B cell (primary cell): Measurements from ENCODE around the gene TOM1L1. TPM values are rescaled to one million over a fixed set of nuclear protein-coding genes. Genes with fewer than 3 reads are reported as not detected.

Experiments
- ATAC-seq: fragments of 200-7000 bp; cut with Tn5 transposase; one replicate; pipeline ENCODE4 v1.10.0; 2021; ENCODE audit warnings: low read depth, mild to moderate bottlenecking, moderate number of reproducible peaks, moderate library complexity
- CTCF ChIA-PET: fragments of 350-600 bp; sonication (Branson Sonifier 250); formaldehyde crosslinking; loops from one replicate; lab custom pipeline; 2021; ENCODE audit warnings: antibody characterized with exemption, inconsistent platforms; lab: Charles Lee
- POLR2A ChIA-PET: fragments of 350-600 bp; sonication (Branson Sonifier 250); formaldehyde crosslinking; loops from one replicate; lab custom pipeline; 2021; ENCODE audit warnings: antibody characterized with exemption; lab: Charles Lee
- DNase-seq: peaks from one replicate; pipeline ENCODE4 v3.0.0; 2013
- H2AFZ ChIP-seq: 2 replicates; pipeline ENCODE4 v1.6.1; 2012; ENCODE audit warnings: mild to moderate bottlenecking, low read depth, low read length; ENCODE audit not compliant: insufficient read depth, poor library complexity, severe bottlenecking
- H3K27ac ChIP-seq, 2 donors: 1 replicate in 1 of 2; 2 replicates in 1 of 2; pipeline ENCODE4 v1.5.1; 2012 to 2013; ENCODE audit warnings: low read length in 2 of 2, mild to moderate bottlenecking in 2 of 2, moderate library complexity in 1 of 2
- H3K27me3 ChIP-seq, 4 experiments: fragments of 200-600 bp in 1 of 4; sonication (generic) in 1 of 4; replicated peaks in 1 of 4; 1 replicate in 2 of 4; 2 replicates in 2 of 4; pipeline versions ENCODE4 v1.6.1 to v1.7.0; 2013 to 2016; ENCODE audit warnings: low read length in 3 of 4, mild to moderate bottlenecking in 2 of 4, mixed read lengths in 1 of 4, moderate library complexity in 1 of 4; ENCODE audit not compliant: insufficient read depth in 4 of 4, control insufficient read depth in 3 of 4; ENCODE audit errors: control extremely low read depth in 1 of 4
- H3K36me3 ChIP-seq, 2 experiments: replicated peaks in 1 of 2; 1 replicate in 1 of 2; 2 replicates in 1 of 2; pipeline versions ENCODE4 v1.6.1 to v1.7.1; 2013; ENCODE audit warnings: low read length in 1 of 2; ENCODE audit not compliant: insufficient read depth in 2 of 2, control insufficient read depth in 1 of 2; ENCODE audit errors: control extremely low read depth in 1 of 2, extremely low read depth in 1 of 2
- H3K4me1 ChIP-seq, 2 donors: fragments of 200-600 bp in 1 of 2; sonication (generic) in 1 of 2; 1 replicate in 1 of 2; 2 replicates in 1 of 2; pipeline versions ENCODE4 v1.5.1 to v1.6.1; 2013 to 2017; ENCODE audit warnings: low read length in 2 of 2; ENCODE audit not compliant: control insufficient read depth in 2 of 2, insufficient read depth in 2 of 2
- H3K4me2 ChIP-seq: replicated peaks from 2 replicates; pipeline ENCODE3; 2012; ENCODE audit warnings: mild to moderate bottlenecking, low read depth, low read length; ENCODE audit not compliant: poor library complexity, severe bottlenecking
- H3K4me3 ChIP-seq, 5 experiments: fragments of 200-600 bp in 1 of 5; sonication (generic) in 1 of 5; 1 replicate in 3 of 5; 2 replicates in 2 of 5; pipeline versions ENCODE4 v1.5.1 to v1.7.0; 2011 to 2016; ENCODE audit warnings: low read length in 4 of 5, mild to moderate bottlenecking in 4 of 5, low read depth in 2 of 5, control low read depth in 1 of 5, moderate library complexity in 1 of 5; ENCODE audit not compliant: insufficient read depth in 1 of 5; ENCODE audit errors: control extremely low read depth in 1 of 5, extremely low read depth in 1 of 5
- H3K79me2 ChIP-seq: fragments of 200-600 bp; sonication (generic); one replicate; pipeline ENCODE4 v1.6.0; 2016; ENCODE audit warnings: low read length; ENCODE audit not compliant: control insufficient read depth, insufficient read depth
- H3K9ac ChIP-seq: fragments of 200-600 bp; sonication (generic); 2 replicates; pipeline ENCODE4 v1.6.1; 2017; ENCODE audit warnings: mild to moderate bottlenecking, low read length, moderate library complexity
- H3K9me3 ChIP-seq, 3 donors: one replicate each; pipeline versions ENCODE4 v1.6.1 to v1.7.1; 2013; ENCODE audit warnings: low read length in 2 of 3; ENCODE audit not compliant: control insufficient read depth in 2 of 3, insufficient read depth in 1 of 3; ENCODE audit errors: control extremely low read depth in 1 of 3
- H4K20me1 ChIP-seq: 2 replicates; pipeline ENCODE4 v1.6.0; 2012; ENCODE audit warnings: mild to moderate bottlenecking, low read length; ENCODE audit not compliant: insufficient read depth, control insufficient read depth, poor library complexity, severe bottlenecking
- H3K27ac Mint-ChIP-seq: one replicate; pipeline ENCODE4 v1.8.0; 2021; ENCODE audit warnings: mixed read lengths
- H3K27me3 Mint-ChIP-seq: one replicate; pipeline ENCODE4 v1.8.0; 2021; ENCODE audit warnings: mixed read lengths
- H3K4me1 Mint-ChIP-seq: one replicate; pipeline ENCODE4 v1.8.0; 2021; ENCODE audit warnings: mixed read lengths
- H3K4me3 Mint-ChIP-seq: one replicate; pipeline ENCODE4 v1.8.0; 2021; ENCODE audit warnings: mixed read lengths
- H3K9me3 Mint-ChIP-seq: one replicate; pipeline ENCODE4 v1.8.0; 2022; ENCODE audit warnings: mixed read lengths; ENCODE audit not compliant: insufficient read depth
- EZH2 ChIP-seq: IDR thresholded peaks from 2 replicates; pipeline ENCODE4 v1.6.1; 2012; ENCODE audit warnings: borderline replicate concordance, low read depth, mild to moderate bottlenecking, moderate library complexity, low read length; ENCODE audit not compliant: insufficient read depth, poor library complexity, severe bottlenecking
- WGBS: methylation state at CpG from one replicate; pipeline ENCODE4 v1.1.5; 2013; ENCODE audit warnings: missing lambda C conversion rate; ENCODE audit not compliant: insufficient coverage; 5-methylcytosine and 5-hydroxymethylcytosine counted together
- intact Hi-C: fragments of 100-400 bp; cut with micrococcal nuclease; formaldehyde crosslinking; loops from one replicate; pipeline ENCODE4 v1.10.0; 2022
- polyA plus RNA-seq: library from polyadenylated mRNA; depleted of rRNA; stranded (reverse); fragments of >200 nt; gene quantifications from 2 replicates; pipeline ENCODE4 v1.2.3, GENCODE V29; 2012
- total RNA-seq, 2 donors: library from RNA; stranded (reverse); fragments of 120-200 nt in 1 of 2; gene quantifications; 1 replicate in 1 of 2; 2 replicates in 1 of 2; pipeline versions ENCODE4 v1.2.3 to v1.2.4, GENCODE V29; 2013 to 2022
- TF ChIP-seq, protein P1 (sequence below): fragments of 200-600 bp; IDR thresholded peaks from one replicate; pipeline ENCODE4 v1.8.0; 2022; ENCODE audit warnings: antibody characterized with exemption, mild to moderate bottlenecking

Gene TOM1L1
- total and polyA plus RNA-seq, 2 donors (not counting 1 experiment from before 2014, with no cell fraction given), result not detected

DNA sequence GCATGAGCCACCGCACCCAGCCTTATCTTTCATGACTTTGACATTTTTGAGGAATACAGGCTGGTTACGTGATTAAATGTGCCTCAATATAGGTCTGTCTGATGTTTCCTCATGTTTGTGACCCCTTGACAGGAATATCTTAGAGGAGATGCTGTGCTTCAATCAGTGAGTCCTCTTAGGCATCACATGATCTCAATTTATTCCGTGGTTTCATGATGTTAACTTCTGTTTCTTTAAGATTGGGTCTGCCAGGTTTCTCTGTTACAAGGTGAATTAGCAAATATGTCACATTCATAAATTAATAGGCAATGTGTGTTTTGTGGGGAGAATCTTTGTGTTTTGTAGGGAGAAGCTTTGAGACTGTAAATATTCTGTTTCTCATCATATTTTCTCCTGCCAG lies 71.2 kb downstream of the TOM1L1 start:
- no peak for DNase-seq
- no peak overlapping the region for H3K4me2 ChIP-seq
- Mint-ChIP-seq H3K4me3 (no peak overlapping the region), H3K4me1 (peaks cover 13% of the 10 kb centered on the region), H3K27me3 (no peaks in the 10 kb centered on the region), H3K27ac (no peak overlapping the region), H3K9me3 (no peaks in the 10 kb centered on the region)
- ChIA-PET CTCF (interaction anchor here (1.8 kb wide), 1 partner anchor 23 kb away, joined by 4 read pairs; no protein-coding TSS in a partner anchor), POLR2A (no interaction called here)
- H3K9ac ChIP-seq, result no peak overlapping the region
- TF ChIP-seq, protein P1, sequence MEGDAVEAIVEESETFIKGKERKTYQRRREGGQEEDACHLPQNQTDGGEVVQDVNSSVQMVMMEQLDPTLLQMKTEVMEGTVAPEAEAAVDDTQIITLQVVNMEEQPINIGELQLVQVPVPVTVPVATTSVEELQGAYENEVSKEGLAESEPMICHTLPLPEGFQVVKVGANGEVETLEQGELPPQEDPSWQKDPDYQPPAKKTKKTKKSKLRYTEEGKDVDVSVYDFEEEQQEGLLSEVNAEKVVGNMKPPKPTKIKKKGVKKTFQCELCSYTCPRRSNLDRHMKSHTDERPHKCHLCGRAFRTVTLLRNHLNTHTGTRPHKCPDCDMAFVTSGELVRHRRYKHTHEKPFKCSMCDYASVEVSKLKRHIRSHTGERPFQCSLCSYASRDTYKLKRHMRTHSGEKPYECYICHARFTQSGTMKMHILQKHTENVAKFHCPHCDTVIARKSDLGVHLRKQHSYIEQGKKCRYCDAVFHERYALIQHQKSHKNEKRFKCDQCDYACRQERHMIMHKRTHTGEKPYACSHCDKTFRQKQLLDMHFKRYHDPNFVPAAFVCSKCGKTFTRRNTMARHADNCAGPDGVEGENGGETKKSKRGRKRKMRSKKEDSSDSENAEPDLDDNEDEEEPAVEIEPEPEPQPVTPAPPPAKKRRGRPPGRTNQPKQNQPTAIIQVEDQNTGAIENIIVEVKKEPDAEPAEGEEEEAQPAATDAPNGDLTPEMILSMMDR, result no peak
- no peak for TF ChIP-seq EZH2
- H3K4me3 ChIP-seq, result no peak overlapping the region
- no peaks in the 10 kb centered on the region for H3K36me3 ChIP-seq
- H3K27me3 ChIP-seq, result no peaks in the 10 kb centered on the region
- H3K27ac ChIP-seq, result no peak overlapping the region
- H3K9me3 ChIP-seq, result no peaks in the 10 kb centered on the region
- no peak for ATAC-seq
- intact Hi-C loops, result no loop called here
- H2AFZ ChIP-seq, result no peak overlapping the region
- peaks cover 8 to 18% of the 10 kb centered on the region in 2 donors for H3K4me1 ChIP-seq
- peaks cover 18% of the 10 kb centered on the region for H3K79me2 ChIP-seq
- WGBS, result no CpG with 5 or more reads among the region's 3 CpGs
- peaks cover 4% of the 10 kb centered on the region for H4K20me1 ChIP-seq

DNA sequence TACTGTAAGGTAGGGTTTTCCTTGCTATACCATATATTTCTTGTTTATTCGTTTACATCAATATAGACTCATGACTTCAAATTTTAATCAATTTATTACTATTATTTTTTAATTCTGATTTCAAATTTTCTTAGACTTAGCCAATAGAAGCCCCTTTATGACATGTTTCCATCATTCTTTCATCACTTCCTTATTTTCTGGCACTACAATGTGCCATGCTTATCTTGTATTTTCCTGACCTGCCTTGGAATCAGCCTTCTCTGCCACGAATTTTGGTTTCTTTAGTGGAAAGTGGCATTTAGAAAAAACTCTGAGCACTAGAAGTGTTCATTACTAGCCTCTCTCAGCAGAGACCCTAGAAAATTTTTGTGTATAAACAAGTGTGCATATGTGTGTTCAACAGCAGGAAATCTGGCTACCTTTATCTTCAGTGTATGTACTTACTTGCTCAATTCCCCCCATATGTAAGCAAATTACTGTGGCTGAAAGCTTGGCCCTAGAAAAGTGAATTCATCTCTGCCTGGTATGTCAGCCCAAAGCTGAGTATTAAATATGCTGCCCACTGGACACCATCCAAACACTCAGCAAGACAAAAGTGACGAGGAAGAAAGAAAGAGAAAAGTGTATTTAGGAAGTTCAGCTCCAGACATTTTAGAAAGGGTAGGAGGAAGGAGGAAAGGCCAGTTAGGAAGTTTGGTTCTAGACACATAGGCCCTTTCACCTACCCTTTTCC lies 71.9 kb downstream of the TOM1L1 start:
- no peak overlapping the region for H3K4me3 Mint-ChIP-seq
- no peak for TF ChIP-seq EZH2
- TF ChIP-seq, protein P1, result no peak
- ChIA-PET POLR2A (no interaction called here), CTCF (interaction anchor here (2.0 kb wide), 1 partner anchor 20 kb away, joined by 9 read pairs; no protein-coding TSS in a partner anchor)
- DNase-seq (no peak), ATAC-seq (no peak)
- Histone ChIP-seq H3K4me2 (no peak overlapping the region), H3K9me3 (no peaks in the 10 kb centered on the region), H4K20me1 (no peaks in the 10 kb centered on the region), H2AFZ (no peak overlapping the region), H3K27me3 (no peaks in the 10 kb centered on the region), H3K79me2 (peaks cover 12% of the 10 kb centered on the region), H3K4me1 (peaks cover 5 to 12% of the 10 kb centered on the region in 2 donors), H3K27ac (no peak overlapping the region), H3K4me3 (no peak overlapping the region), H3K9ac (no peak overlapping the region), H3K36me3 (no peaks in the 10 kb centered on the region)
- H3K27ac Mint-ChIP-seq, result no peak overlapping the region
- no peaks in the 10 kb centered on the region for H3K27me3 Mint-ChIP-seq
- H3K4me1 Mint-ChIP-seq, result peaks cover 7% of the 10 kb centered on the region
- intact Hi-C loops, result no loop called here
- no CpG with 5 or more reads among the region's 3 CpGs for WGBS
- H3K9me3 Mint-ChIP-seq, result no peaks in the 10 kb centered on the region
